ENCODE measurements around the gene CAPN1.

The CAPN1 gene

GRCh38 chr11:65205602-65205967, 23.9 kb downstream of the CAPN1 start:
- peaks cover 46% of the 10 kb centered on the region for H3K36me3 ChIP-seq (ENCODE audit: control insufficient read depth, low read depth, low read length)
- H3K9me3 ChIP-seq (ENCODE audit: control insufficient read depth, low read depth, low read length): no peaks in the 10 kb centered on the region
- H3K4me1 ChIP-seq (ENCODE audit: control insufficient read depth, low read depth, low read length): no peaks in the 10 kb centered on the region
- H3K27ac ChIP-seq (ENCODE audit: low read length): no peak overlapping the region
- no peaks in the 10 kb centered on the region for H3K27me3 ChIP-seq (ENCODE audit: control insufficient read depth, insufficient read depth, low read length)
- no peak overlapping the region for H3K4me3 ChIP-seq (ENCODE audit: low read length)
- no peak overlapping the region for H3K9ac ChIP-seq (ENCODE audit: low read length)

- H3K9me3 ChIP-seq (ENCODE audit: control insufficient read depth, low read depth, low read length): no peaks in the 10 kb centered on the region
Observed at GRCh38 chr11:65206441-65206841, 24.7 kb downstream of the CAPN1 start.

GRCh38 chr11:65206901-65207300, 25.2 kb downstream of the CAPN1 start:
- Histone ChIP-seq H3K36me3 (ENCODE audit: control insufficient read depth, low read depth, low read length) (peaks cover 56% of the 10 kb centered on the region), H3K4me1 (ENCODE audit: control insufficient read depth, low read depth, low read length) (peaks cover 2% of the 10 kb centered on the region), H3K9ac (ENCODE audit: low read length) (no peak overlapping the region), H3K9me3 (ENCODE audit: control insufficient read depth, low read depth, low read length) (no peaks in the 10 kb centered on the region), H3K27ac (ENCODE audit: low read length) (no peak overlapping the region), H3K4me3 (ENCODE audit: low read length) (no peak overlapping the region), H3K27me3 (ENCODE audit: control insufficient read depth, insufficient read depth, low read length) (no peaks in the 10 kb centered on the region)

More at GRCh38 chr11:65206441-65206841, 24.7 kb downstream of the CAPN1 start:
- H3K4me1 ChIP-seq (ENCODE audit: control insufficient read depth, low read depth, low read length): no peaks in the 10 kb centered on the region
- no peaks in the 10 kb centered on the region for H3K27me3 ChIP-seq (ENCODE audit: control insufficient read depth, insufficient read depth, low read length)
- H3K27ac ChIP-seq (ENCODE audit: low read length): no peak overlapping the region
- H3K4me3 ChIP-seq (ENCODE audit: low read length): no peak overlapping the region
- no peak overlapping the region for H3K9ac ChIP-seq (ENCODE audit: low read length)
- H3K36me3 ChIP-seq (ENCODE audit: control insufficient read depth, low read depth, low read length): peaks cover 53% of the 10 kb centered on the region

GRCh38 chr11:65207918-65208784, 26.4 kb downstream of the CAPN1 start:
- no peaks in the 10 kb centered on the region for H3K27me3 ChIP-seq (ENCODE audit: control insufficient read depth, insufficient read depth, low read length)
- H3K9ac ChIP-seq (ENCODE audit: low read length): no peak overlapping the region
- H3K27ac ChIP-seq (ENCODE audit: low read length): no peak overlapping the region
- peaks cover 11% of the 10 kb centered on the region for H3K4me1 ChIP-seq (ENCODE audit: control insufficient read depth, low read depth, low read length)
- H3K9me3 ChIP-seq (ENCODE audit: control insufficient read depth, low read depth, low read length): no peaks in the 10 kb centered on the region
- peaks cover 56% of the 10 kb centered on the region for H3K36me3 ChIP-seq (ENCODE audit: control insufficient read depth, low read depth, low read length)
- H3K4me3 ChIP-seq (ENCODE audit: low read length): no peak overlapping the region

GRCh38 chr11:65208785-65209710, 27.3 kb downstream of the CAPN1 start:
- H3K9ac ChIP-seq (ENCODE audit: low read length): no peak overlapping the region
- peaks cover 20% of the 10 kb centered on the region for H3K4me1 ChIP-seq (ENCODE audit: control insufficient read depth, low read depth, low read length)
- H3K36me3 ChIP-seq (ENCODE audit: control insufficient read depth, low read depth, low read length): peaks cover 56% of the 10 kb centered on the region

GRCh38 chr11:65209711-65210360, 28.1 kb downstream of the CAPN1 start:
- H3K27me3 ChIP-seq (ENCODE audit: control insufficient read depth, insufficient read depth, low read length): no peaks in the 10 kb centered on the region
- H3K9ac ChIP-seq (ENCODE audit: low read length): no peak overlapping the region
- peaks cover 56% of the 10 kb centered on the region for H3K36me3 ChIP-seq (ENCODE audit: control insufficient read depth, low read depth, low read length)
- peaks cover 25% of the 10 kb centered on the region for H3K4me1 ChIP-seq (ENCODE audit: control insufficient read depth, low read depth, low read length)
- H3K27ac ChIP-seq (ENCODE audit: low read length): no peak overlapping the region
- H3K9me3 ChIP-seq (ENCODE audit: control insufficient read depth, low read depth, low read length): no peaks in the 10 kb centered on the region
- H3K4me3 ChIP-seq (ENCODE audit: low read length): no peak overlapping the region

More at GRCh38 chr11:65208785-65209710, 27.3 kb downstream of the CAPN1 start:
- Histone ChIP-seq H3K9me3 (ENCODE audit: control insufficient read depth, low read depth, low read length) (no peaks in the 10 kb centered on the region), H3K4me3 (ENCODE audit: low read length) (no peak overlapping the region), H3K27ac (ENCODE audit: low read length) (no peak overlapping the region), H3K27me3 (ENCODE audit: control insufficient read depth, insufficient read depth, low read length) (no peaks in the 10 kb centered on the region)

- Histone ChIP-seq H3K27ac (ENCODE audit: low read length) (no peak overlapping the region), H3K4me3 (ENCODE audit: low read length) (no peak overlapping the region), H3K27me3 (ENCODE audit: control insufficient read depth, insufficient read depth, low read length) (no peaks in the 10 kb centered on the region), H3K9ac (ENCODE audit: low read length) (no peak overlapping the region), H3K4me1 (ENCODE audit: control insufficient read depth, low read depth, low read length) (peaks cover 25% of the 10 kb centered on the region), H3K36me3 (ENCODE audit: control insufficient read depth, low read depth, low read length) (peaks cover 54% of the 10 kb centered on the region), H3K9me3 (ENCODE audit: control insufficient read depth, low read depth, low read length) (no peaks in the 10 kb centered on the region)
Observed at GRCh38 chr11:65210361-65210731, 28.6 kb downstream of the CAPN1 start.

- Histone ChIP-seq H3K4me1 (ENCODE audit: control insufficient read depth, low read depth, low read length) (peaks cover 25% of the 10 kb centered on the region), H3K27me3 (ENCODE audit: control insufficient read depth, insufficient read depth, low read length) (no peaks in the 10 kb centered on the region), H3K36me3 (ENCODE audit: control insufficient read depth, low read depth, low read length) (peaks cover 50% of the 10 kb centered on the region), H3K9ac (ENCODE audit: low read length) (no peak overlapping the region), H3K9me3 (ENCODE audit: control insufficient read depth, low read depth, low read length) (no peaks in the 10 kb centered on the region), H3K4me3 (ENCODE audit: low read length) (no peak overlapping the region), H3K27ac (ENCODE audit: low read length) (no peak overlapping the region)
Observed at GRCh38 chr11:65210748-65211147, 29.0 kb downstream of the CAPN1 start.

GRCh38 chr11:65211293-65212105, 29.8 kb downstream of the CAPN1 start:
- Histone ChIP-seq H3K4me1 (ENCODE audit: control insufficient read depth, low read depth, low read length) (peaks cover 25% of the 10 kb centered on the region), H3K36me3 (ENCODE audit: control insufficient read depth, low read depth, low read length) (peaks cover 43% of the 10 kb centered on the region), H3K4me3 (ENCODE audit: low read length) (no peak overlapping the region), H3K27me3 (ENCODE audit: control insufficient read depth, insufficient read depth, low read length) (no peaks in the 10 kb centered on the region), H3K9ac (ENCODE audit: low read length) (no peak overlapping the region), H3K27ac (ENCODE audit: low read length) (no peak overlapping the region), H3K9me3 (ENCODE audit: control insufficient read depth, low read depth, low read length) (no peaks in the 10 kb centered on the region)

GRCh38 chr11:65212226-65212801, 30.6 kb downstream of the CAPN1 start:
- no peaks in the 10 kb centered on the region for H3K9me3 ChIP-seq (ENCODE audit: control insufficient read depth, low read depth, low read length)
- peak overlapping the region; percentile 1 for H3K9ac ChIP-seq (ENCODE audit: low read length)
- H3K27me3 ChIP-seq (ENCODE audit: control insufficient read depth, insufficient read depth, low read length): no peaks in the 10 kb centered on the region
- no peak overlapping the region for H3K4me3 ChIP-seq (ENCODE audit: low read length)
- peaks cover 38% of the 10 kb centered on the region for H3K36me3 ChIP-seq (ENCODE audit: control insufficient read depth, low read depth, low read length)
- H3K4me1 ChIP-seq (ENCODE audit: control insufficient read depth, low read depth, low read length): peaks cover 25% of the 10 kb centered on the region
- H3K27ac ChIP-seq (ENCODE audit: low read length): no peak overlapping the region
